Measurements from ENCODE around the gene FAM20C. TPM values are rescaled to one million over a fixed set of nuclear protein-coding genes. Genes with fewer than 3 reads are reported as not detected.
A peak's percentile ranks its signal among the peaks of the same experiment; 100 is the strongest.
"Not testable (repeated sequence)": the region's sequence is repeated elsewhere in the genome, so short reads cannot be mapped to it uniquely, and the experiment has no call there.

The FAM20C gene
- total RNA-seq, 4 donors from 2014 or later, result 43.0 to 112 (median 44.0) TPM

DNA sequence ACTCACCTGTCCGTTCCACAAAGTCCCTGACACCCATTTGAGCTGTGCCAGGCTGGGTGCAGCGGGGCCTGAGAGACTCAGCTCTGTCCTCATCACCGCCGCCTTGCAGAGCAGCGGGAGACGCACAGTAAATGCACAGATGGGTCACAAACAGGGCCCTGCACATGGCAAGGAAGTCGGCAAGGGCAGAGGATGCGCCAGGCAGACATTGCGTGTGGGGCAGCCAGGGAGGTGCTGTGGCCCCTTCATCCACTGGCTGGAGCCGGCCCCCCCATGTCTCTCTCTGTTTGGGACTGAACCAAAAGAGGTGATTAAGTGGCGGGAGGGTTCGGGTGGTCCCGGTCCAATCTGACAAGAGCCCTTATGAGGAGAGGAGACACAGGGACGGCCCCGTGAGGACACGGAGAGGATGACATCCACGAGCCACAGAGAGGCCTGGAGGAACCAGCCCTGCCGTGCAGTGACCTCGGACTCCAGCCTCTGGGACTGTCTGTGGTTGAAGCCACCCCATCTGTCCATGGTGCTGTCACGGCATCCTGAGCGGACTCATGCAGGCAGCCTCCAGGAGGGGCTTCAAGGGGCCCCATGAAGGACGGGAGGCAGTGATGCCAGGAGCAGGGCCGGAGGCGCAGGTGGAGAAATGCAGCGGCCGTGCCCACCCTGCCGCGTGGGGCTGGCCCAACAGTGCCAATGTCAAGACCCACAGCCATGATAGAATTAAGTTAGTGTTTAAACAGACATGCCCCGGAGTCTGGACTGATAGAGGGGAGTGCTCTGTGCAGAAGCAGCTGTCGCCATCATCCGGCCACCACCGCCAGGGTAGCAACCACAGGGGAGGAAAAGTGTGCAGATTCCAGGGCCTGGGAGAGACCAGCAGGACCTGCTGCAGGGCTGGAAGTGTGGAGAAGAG is 69.2 kb downstream of the FAM20C start:
- TF ChIP-seq, protein P1, sequence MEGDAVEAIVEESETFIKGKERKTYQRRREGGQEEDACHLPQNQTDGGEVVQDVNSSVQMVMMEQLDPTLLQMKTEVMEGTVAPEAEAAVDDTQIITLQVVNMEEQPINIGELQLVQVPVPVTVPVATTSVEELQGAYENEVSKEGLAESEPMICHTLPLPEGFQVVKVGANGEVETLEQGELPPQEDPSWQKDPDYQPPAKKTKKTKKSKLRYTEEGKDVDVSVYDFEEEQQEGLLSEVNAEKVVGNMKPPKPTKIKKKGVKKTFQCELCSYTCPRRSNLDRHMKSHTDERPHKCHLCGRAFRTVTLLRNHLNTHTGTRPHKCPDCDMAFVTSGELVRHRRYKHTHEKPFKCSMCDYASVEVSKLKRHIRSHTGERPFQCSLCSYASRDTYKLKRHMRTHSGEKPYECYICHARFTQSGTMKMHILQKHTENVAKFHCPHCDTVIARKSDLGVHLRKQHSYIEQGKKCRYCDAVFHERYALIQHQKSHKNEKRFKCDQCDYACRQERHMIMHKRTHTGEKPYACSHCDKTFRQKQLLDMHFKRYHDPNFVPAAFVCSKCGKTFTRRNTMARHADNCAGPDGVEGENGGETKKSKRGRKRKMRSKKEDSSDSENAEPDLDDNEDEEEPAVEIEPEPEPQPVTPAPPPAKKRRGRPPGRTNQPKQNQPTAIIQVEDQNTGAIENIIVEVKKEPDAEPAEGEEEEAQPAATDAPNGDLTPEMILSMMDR (IDR thresholded peaks at IDR 0.05), result no peak
- TF ChIP-seq POLR2A (IDR thresholded peaks at IDR 0.05), result no peak
- TF ChIP-seq EP300 (IDR thresholded peaks at IDR 0.05), result no peak
- H3K27me3 ChIP-seq, result no peaks in the 10 kb centered on the region
- WGBS, 2 donors, result 89 to 93% methylated on average over 22 of the region's 32 CpGs
- DNase-seq (ENCODE audit: low spot score in 2 of 2), result peak in 1 of 2 donors; percentile 11
- H3K9me3 ChIP-seq, result peaks cover 0 to 27% (median 0%) of the 10 kb centered on the region in 4 donors
- no peak overlapping the region for H3K27ac ChIP-seq
- peaks cover 3 to 60% (median 4%) of the 10 kb centered on the region in 3 donors for H3K36me3 ChIP-seq
- peaks cover 0 to 8% (median 0%) of the 10 kb centered on the region in 4 donors for H3K4me1 ChIP-seq
- no peak overlapping the region for H3K4me3 ChIP-seq

DNA sequence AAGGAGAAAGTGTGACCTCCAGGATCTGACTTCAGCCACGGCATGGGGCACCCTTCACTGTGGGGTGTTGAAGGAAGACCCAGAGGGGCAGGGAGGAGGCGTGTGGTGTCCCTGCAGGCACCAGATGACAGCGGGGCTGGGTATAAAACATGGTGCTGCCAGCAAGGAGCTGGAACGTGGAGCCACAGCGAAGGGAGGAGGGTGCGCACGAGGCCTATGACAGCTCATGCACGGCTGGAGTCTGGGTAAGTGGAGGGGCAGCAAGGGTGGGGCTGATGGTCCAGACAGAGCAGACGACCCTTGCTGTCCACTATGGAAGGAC is 69.8 kb downstream of the FAM20C start:
- peaks cover 0 to 53% (median 3%) of the 10 kb centered on the region in 3 donors for H3K36me3 ChIP-seq

DNA sequence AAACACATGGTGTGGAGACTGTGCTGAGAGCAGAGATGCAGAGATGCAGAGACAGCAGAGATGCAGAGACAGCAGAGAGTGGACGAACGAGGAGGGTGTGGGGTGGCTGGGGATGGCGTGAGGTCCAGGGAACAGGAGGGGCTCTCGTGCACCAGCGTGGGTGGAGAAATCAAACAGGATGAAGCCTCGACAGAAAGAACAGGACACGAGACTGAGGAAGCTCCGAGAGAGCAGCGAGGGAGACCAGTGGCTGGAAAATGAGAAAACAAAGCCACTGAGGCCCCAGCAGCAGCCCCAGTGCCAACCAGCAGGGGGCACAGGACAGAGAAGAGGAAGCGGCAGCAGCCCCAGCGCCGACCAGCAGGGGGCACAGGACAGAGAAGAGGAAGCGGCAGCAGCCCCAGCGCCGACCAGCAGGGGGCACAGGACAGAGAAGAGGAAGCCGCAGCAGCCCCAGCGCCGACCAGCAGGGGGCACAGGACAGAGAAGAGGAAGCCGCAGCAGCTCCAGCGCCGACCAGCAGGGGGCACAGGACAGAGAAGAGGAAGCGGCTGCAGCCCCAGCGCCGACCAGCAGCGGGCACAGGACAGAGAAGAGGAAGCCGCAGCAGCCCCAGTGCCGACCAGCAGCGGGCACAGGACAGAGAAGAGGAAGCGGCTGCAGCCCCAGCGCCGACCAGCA is 70.4 kb downstream of the FAM20C start:
- H3K4me1 ChIP-seq, H3K27me3 ChIP-seq, H3K27ac ChIP-seq, H3K4me3 ChIP-seq: not testable (repeated sequence)
- WGBS, 2 donors, result 76 to 82% methylated on average over 17 to 24 of the region's 31 CpGs
- H3K36me3 ChIP-seq, result peaks cover 0 to 48% (median 3%) of the 10 kb centered on the region in 3 donors
- TF ChIP-seq, protein P1 (IDR thresholded peaks at IDR 0.05), result peak in 2 of 5 experiments; percentile 17 to 54
- peak in 1 of 2 donors; percentile 10 for DNase-seq (ENCODE audit: low spot score in 2 of 2)
- H3K9me3 ChIP-seq, result peaks cover 0 to 27% (median 0%) of the 10 kb centered on the region in 4 donors

More for the DNA sequence above, 69.8 kb downstream of the FAM20C start:
- Histone ChIP-seq H3K9me3 (peaks cover 0 to 27% (median 0%) of the 10 kb centered on the region in 4 donors), H3K27ac (no peak overlapping the region), H3K4me3 (no peak overlapping the region), H3K4me1 (peaks cover 0 to 8% (median 0%) of the 10 kb centered on the region in 4 donors), H3K27me3 (no peaks in the 10 kb centered on the region)
- 92% methylated on average over 9 of the region's 9 CpGs for WGBS, 2 donors
- TF ChIP-seq, protein P1 (IDR thresholded peaks at IDR 0.05), result no peak
- TF ChIP-seq POLR2A (IDR thresholded peaks at IDR 0.05) (no peak), EP300 (IDR thresholded peaks at IDR 0.05) (no peak)
- DNase-seq (ENCODE audit: low spot score in 2 of 2), result peak in 1 of 2 donors; percentile 5

DNA sequence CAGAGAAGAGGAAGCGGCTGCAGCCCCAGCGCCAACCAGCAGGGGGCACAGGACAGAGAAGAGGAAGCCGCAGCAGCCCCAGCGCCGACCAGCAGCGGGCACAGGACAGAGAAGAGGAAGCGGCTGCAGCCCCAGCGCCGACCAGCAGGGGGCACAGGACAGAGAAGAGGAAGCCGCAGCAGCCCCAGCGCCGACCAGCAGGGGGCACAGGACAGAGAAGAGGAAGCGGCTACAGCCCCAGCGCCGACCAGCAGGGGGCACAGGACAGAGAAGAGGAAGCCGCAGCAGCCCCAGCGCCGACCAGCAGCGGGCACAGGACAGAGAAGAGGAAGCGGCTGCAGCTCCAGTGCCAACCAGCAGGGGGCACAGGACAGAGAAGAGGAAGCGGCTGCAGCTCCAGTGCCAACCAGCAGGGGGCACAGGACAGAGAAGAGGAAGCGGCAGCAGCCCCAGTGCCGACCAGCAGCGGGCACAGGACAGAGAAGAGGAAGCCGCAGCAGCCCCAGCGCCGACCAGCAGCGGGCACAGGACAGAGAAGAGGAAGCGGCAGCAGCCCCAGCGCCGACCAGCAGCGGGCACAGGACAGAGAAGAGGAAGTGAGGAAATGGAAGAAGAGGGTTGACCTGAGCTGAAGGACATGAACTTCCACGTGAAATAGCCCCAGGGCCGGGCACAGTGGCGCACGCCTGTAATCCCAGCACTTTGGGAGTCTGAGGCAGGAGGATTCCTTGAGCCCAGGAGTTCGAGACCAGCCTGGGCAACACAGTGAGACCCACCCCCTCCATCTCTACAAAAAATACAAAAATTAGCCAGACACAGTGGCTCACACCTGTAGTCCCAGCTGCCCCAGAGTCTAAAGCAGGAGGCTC is 71.3 kb downstream of the FAM20C start:
- H3K4me1 ChIP-seq; H3K27ac ChIP-seq; H3K4me3 ChIP-seq; H3K27me3 ChIP-seq; DNase-seq (ENCODE audit: low spot score in 2 of 2): not testable (repeated sequence)
- Histone ChIP-seq H3K36me3 (peaks cover 0 to 38% (median 3%) of the 10 kb centered on the region in 3 donors), H3K9me3 (peaks cover 0 to 27% (median 0%) of the 10 kb centered on the region in 4 donors)
- TF ChIP-seq, protein P1 (IDR thresholded peaks at IDR 0.05), result peak in 2 of 5 experiments; percentile 25 to 29
- WGBS, 2 donors, result 72 to 80% methylated on average over 9 to 13 of the region's 37 CpGs
